GM12864 (cell line): ENCODE data around the gene ZCRB1.

Experiments used
- DNase-seq: peaks from one replicate; pipeline ENCODE4 v3.0.0-alpha.2; 2011; ENCODE audit warnings: low read depth
- H3K4me3 ChIP-seq: 2 replicates; pipeline ENCODE4 v1.5.1; 2011; ENCODE audit warnings: mild to moderate bottlenecking, low read depth, low read length, control low read depth
- CTCF ChIP-seq: IDR thresholded peaks from 2 replicates; pipeline ENCODE4 v1.5.1; 2011; ENCODE audit warnings: low read depth, mild to moderate bottlenecking, moderate library complexity, low read length, control low read depth, inconsistent platforms; ENCODE audit errors: missing control alignments

The ZCRB1 gene

GRCh38 chr12:42325653-42326474, at the start of gene ZCRB1, which contains the start of gene PPHLN1:
TSS of gene ZCRB1 (minus strand) at chr12:42326094. CDS start at chr12:42324102, 1,992 bp downstream.
TSS of gene PPHLN1 (plus strand) at chr12:42326167. CDS start at chr12:42335903, 9,736 bp downstream.
- no peak for TF ChIP-seq CTCF
- H3K4me3 ChIP-seq, result peak within 1 kb of the TSS; percentile 92
- DNase-seq, result peak; percentile 49

- TF ChIP-seq CTCF, result no peak
- no peak for DNase-seq
- H3K4me3 ChIP-seq, result no peak overlapping the region
Observed at GRCh38 chr12:42373669-42374068, 47.8 kb upstream of the ZCRB1 start.

- H3K4me3 ChIP-seq, result no peak overlapping the region
- peak; percentile 76 for TF ChIP-seq CTCF
- peak; percentile 47 for DNase-seq
Observed at GRCh38 chr12:42372154-42372791, 46.4 kb upstream of the ZCRB1 start.

GRCh38 chr12:42370013-42370412, 44.1 kb upstream of the ZCRB1 start:
- no peak overlapping the region for H3K4me3 ChIP-seq
- no peak for DNase-seq
- TF ChIP-seq CTCF, result no peak

GRCh38 chr12:42365486-42365885, 39.6 kb upstream of the ZCRB1 start:
- H3K4me3 ChIP-seq, result no peak overlapping the region
- no peak for DNase-seq
- no peak for TF ChIP-seq CTCF

- no peak overlapping the region for H3K4me3 ChIP-seq
- DNase-seq, result no peak
- no peak for TF ChIP-seq CTCF
Observed at GRCh38 chr12:42364692-42365091, 38.8 kb upstream of the ZCRB1 start.
